SK-N-SH (cell line): Measurements from ENCODE around the gene DCAF8. TPM values are rescaled to one million over a fixed set of nuclear protein-coding genes. Genes with fewer than 3 reads are reported as not detected.

Experiments used
- CTCF ChIA-PET: fragments of 300-600, 350-600 bp; formaldehyde crosslinking; extraction: SDS; loops from one replicate; lab custom pipeline; 2021; lab: Yijun Ruan, JAX
- POLR2A ChIA-PET: fragments of 350-600 bp; sonication (Branson Sonifier 250); formaldehyde crosslinking; extraction: SDS; loops from one replicate; lab custom pipeline; 2020; ENCODE audit warnings: antibody characterized with exemption, inconsistent platforms; lab: Yijun Ruan, JAX
- DNase-seq: peaks from one replicate; pipeline ENCODE4 v3.0.0; 2012
- H2AFZ ChIP-seq: fragments of 200-600 bp; sonication (generic); 2 replicates; pipeline ENCODE4 v1.8.1; 2016; ENCODE audit warnings: antibody characterized with exemption, mild to moderate bottlenecking, low read depth
- H3F3A ChIP-seq: fragments of 200-600 bp; sonication (generic); replicated peaks from 2 replicates; pipeline ENCODE3; 2016; ENCODE audit warnings: antibody characterized with exemption, mild to moderate bottlenecking; ENCODE audit not compliant: insufficient read depth
- H3K27ac ChIP-seq, 2 experiments: fragments of 200-500 bp in 1 of 2; fragments of 200-600 bp in 1 of 2; sonication (Bioruptor generic) in 1 of 2; sonication (generic), shearing (Covaris generic) in 1 of 2; 2 replicates each; pipeline versions ENCODE4 v1.5.1 to v1.6.1; 2014 to 2016; ENCODE audit warnings: low read depth in 2 of 2, inconsistent platforms in 1 of 2, low read length in 1 of 2, mild to moderate bottlenecking in 1 of 2, mixed read lengths in 1 of 2
- H3K27me3 ChIP-seq: fragments of 200-600 bp; sonication (generic), shearing (Covaris generic); 2 replicates; pipeline ENCODE4 v1.6.1; 2016; ENCODE audit warnings: mixed run types; ENCODE audit not compliant: insufficient read depth
- H3K36me3 ChIP-seq, 2 experiments: fragments of 200-500 bp in 1 of 2; fragments of 200-600 bp in 1 of 2; sonication (Bioruptor generic) in 1 of 2; sonication (generic) in 1 of 2; replicated peaks in 1 of 2; 2 replicates each; pipeline versions ENCODE3 to v1.5.1; 2014 to 2016; ENCODE audit warnings: low read length in 1 of 2, mild to moderate bottlenecking in 1 of 2; ENCODE audit not compliant: insufficient read depth in 2 of 2, control insufficient read depth in 1 of 2
- H3K4me1 ChIP-seq, 2 experiments: fragments of 200-500 bp in 1 of 2; fragments of 200-600 bp in 1 of 2; sonication (Bioruptor generic) in 1 of 2; sonication (generic), shearing (Covaris generic) in 1 of 2; 2 replicates each; pipeline versions ENCODE4 v1.5.1 to v1.6.1; 2014 to 2016; ENCODE audit warnings: low read depth in 1 of 2, low read length in 1 of 2, mixed run types in 1 of 2; ENCODE audit not compliant: insufficient read depth in 2 of 2, control insufficient read depth in 1 of 2
- H3K4me2 ChIP-seq: fragments of 200-600 bp; sonication (generic), shearing (Covaris generic); 2 replicates; pipeline ENCODE4 v1.6.1; 2017; ENCODE audit warnings: mixed run types
- H3K4me3 ChIP-seq, 2 experiments: fragments of 200-500 bp in 1 of 2; fragments of 200-600 bp in 1 of 2; sonication (Bioruptor generic) in 1 of 2; sonication (generic), shearing (Covaris generic) in 1 of 2; 2 replicates each; pipeline versions ENCODE4 v1.5.1 to v1.8.1; 2014 to 2016; ENCODE audit warnings: low read depth in 2 of 2, inconsistent platforms in 1 of 2, low read length in 1 of 2, mild to moderate bottlenecking in 1 of 2, mixed read lengths in 1 of 2, moderate library complexity in 1 of 2
- H3K79me2 ChIP-seq: fragments of 200-600 bp; sonication (generic); 2 replicates; pipeline ENCODE4 v1.8.1; 2017; ENCODE audit warnings: mild to moderate bottlenecking; ENCODE audit not compliant: insufficient read depth
- H3K9ac ChIP-seq: fragments of 200-600 bp; sonication (generic); 2 replicates; pipeline ENCODE4 v1.6.1; 2017; ENCODE audit warnings: mixed run types
- H3K9me2 ChIP-seq: fragments of 200-600 bp; sonication (generic); 2 replicates; pipeline ENCODE4 v1.6.1; 2017; ENCODE audit warnings: mixed run types
- H3K9me3 ChIP-seq: fragments of 200-600 bp; sonication (generic); 2 replicates; pipeline ENCODE4 v1.6.1; 2017; ENCODE audit warnings: mixed run types, mild to moderate bottlenecking, moderate library complexity
- H4K20me1 ChIP-seq: fragments of 200-600 bp; sonication (generic); 2 replicates; pipeline ENCODE4 v1.6.1; 2017; ENCODE audit warnings: mild to moderate bottlenecking, mixed run types; ENCODE audit not compliant: insufficient read depth
- CHD2 ChIP-seq: fragments of 150-350 bp; IDR thresholded peaks from 2 replicates; pipeline ENCODE4 v1.6.1; 2018; ENCODE audit warnings: low read length; ENCODE audit not compliant: partially characterized antibody
- CTCF ChIP-seq: fragments of 200-600 bp; sonication (generic); IDR thresholded peaks from 2 replicates; pipeline ENCODE4 v1.6.1; 2017; ENCODE audit warnings: antibody characterized with exemption, mild to moderate bottlenecking, moderate library complexity
- ELF1 ChIP-seq: IDR thresholded peaks from 2 replicates; pipeline ENCODE4 v1.4.0; 2012
- FOXM1 ChIP-seq: IDR thresholded peaks from 2 replicates; pipeline ENCODE4 v1.4.0; 2012; ENCODE audit warnings: low read depth, mild to moderate bottlenecking
- MAX ChIP-seq: IDR thresholded peaks from 2 replicates; pipeline ENCODE4 v1.4.0; 2012; ENCODE audit warnings: low read depth
- MEF2A ChIP-seq: IDR thresholded peaks from 2 replicates; pipeline ENCODE4 v1.4.0; 2012; ENCODE audit warnings: low read depth, borderline replicate concordance
- NRF1 ChIP-seq: IDR thresholded peaks from 2 replicates; pipeline ENCODE4 v1.6.1; 2012; ENCODE audit warnings: low read depth, mild to moderate bottlenecking, low read length
- RCOR1 ChIP-seq: fragments of 150-350 bp; IDR thresholded peaks from 2 replicates; pipeline ENCODE4 v1.6.1; 2017; ENCODE audit warnings: antibody characterized with exemption, low read length
- RFX5 ChIP-seq: IDR thresholded peaks from 2 replicates; pipeline ENCODE4 v1.6.1; 2012; ENCODE audit warnings: mild to moderate bottlenecking, improper control_type of control experiment, low read length
- SIN3A ChIP-seq: IDR thresholded peaks from 2 replicates; pipeline ENCODE4 v1.6.1; 2012; ENCODE audit warnings: low read depth, mild to moderate bottlenecking, low read length, moderate library complexity, borderline replicate concordance
- TAF1 ChIP-seq: IDR thresholded peaks from 2 replicates; pipeline ENCODE4 v1.6.1; 2012; ENCODE audit warnings: low read depth, mild to moderate bottlenecking, low read length, moderate library complexity, borderline replicate concordance
- TEAD4 ChIP-seq: IDR thresholded peaks from 2 replicates; pipeline ENCODE4 v1.4.0; 2012; ENCODE audit warnings: mild to moderate bottlenecking, borderline replicate concordance; ENCODE audit not compliant: insufficient read depth
- USF2 ChIP-seq: fragments of 150-350 bp; IDR thresholded peaks from 2 replicates; pipeline ENCODE4 v1.6.1; 2017; ENCODE audit warnings: antibody characterized with exemption, low read length, low read depth, borderline replicate concordance
- YY1 ChIP-seq: IDR thresholded peaks from 2 replicates; pipeline ENCODE4 v1.4.0; 2012; ENCODE audit warnings: low read depth, mild to moderate bottlenecking
- ZBTB33 ChIP-seq: IDR thresholded peaks from 2 replicates; pipeline ENCODE4 v1.4.0; 2012; ENCODE audit warnings: low read depth, borderline replicate concordance
- WGBS: methylation state at CpG from one replicate; pipeline ENCODE4 v1.1.6; 2017; ENCODE audit warnings: low lambda C conversion rate; 5-methylcytosine and 5-hydroxymethylcytosine counted together
- polyA plus RNA-seq, 3 experiments: library from polyadenylated mRNA; depleted of rRNA; stranded (reverse); fragments of >200 nt; gene quantifications; 2 replicates each; pipeline ENCODE4 v1.2.3, GENCODE V29; 2012
- TF ChIP-seq, protein P1 (sequence below): IDR thresholded peaks from 2 replicates; pipeline ENCODE4; 2012

DCAF8 gene
- polyA plus RNA-seq, 1 of the 3 experiments (the other 2 are of a cell fraction): 108 TPM

- TF ChIP-seq SIN3A (no peak), CTCF (no peak), NRF1 (no peak), USF2 (no peak; the same call in 1 of the 2 replicates), FOXM1 (no peak), RFX5 (no peak), TAF1 (no peak), MEF2A (no peak), ZBTB33 (0 out of 2 replicates have a peak, but pooled peaks have one; percentile 37), RCOR1 (no peak), CHD2 (no peak), YY1 (no peak)
- TF ChIP-seq, protein P1, sequence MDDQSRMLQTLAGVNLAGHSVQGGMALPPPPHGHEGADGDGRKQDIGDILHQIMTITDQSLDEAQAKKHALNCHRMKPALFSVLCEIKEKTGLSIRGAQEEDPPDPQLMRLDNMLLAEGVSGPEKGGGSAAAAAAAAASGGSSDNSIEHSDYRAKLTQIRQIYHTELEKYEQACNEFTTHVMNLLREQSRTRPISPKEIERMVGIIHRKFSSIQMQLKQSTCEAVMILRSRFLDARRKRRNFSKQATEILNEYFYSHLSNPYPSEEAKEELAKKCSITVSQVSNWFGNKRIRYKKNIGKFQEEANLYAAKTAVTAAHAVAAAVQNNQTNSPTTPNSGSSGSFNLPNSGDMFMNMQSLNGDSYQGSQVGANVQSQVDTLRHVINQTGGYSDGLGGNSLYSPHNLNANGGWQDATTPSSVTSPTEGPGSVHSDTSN: peak; percentile 34; the same call in 1 of the 2 replicates
Measured at GRCh38 chr1:160256396-160257046, 5.8 kb downstream of the DCAF8 start (continued).

DNA sequence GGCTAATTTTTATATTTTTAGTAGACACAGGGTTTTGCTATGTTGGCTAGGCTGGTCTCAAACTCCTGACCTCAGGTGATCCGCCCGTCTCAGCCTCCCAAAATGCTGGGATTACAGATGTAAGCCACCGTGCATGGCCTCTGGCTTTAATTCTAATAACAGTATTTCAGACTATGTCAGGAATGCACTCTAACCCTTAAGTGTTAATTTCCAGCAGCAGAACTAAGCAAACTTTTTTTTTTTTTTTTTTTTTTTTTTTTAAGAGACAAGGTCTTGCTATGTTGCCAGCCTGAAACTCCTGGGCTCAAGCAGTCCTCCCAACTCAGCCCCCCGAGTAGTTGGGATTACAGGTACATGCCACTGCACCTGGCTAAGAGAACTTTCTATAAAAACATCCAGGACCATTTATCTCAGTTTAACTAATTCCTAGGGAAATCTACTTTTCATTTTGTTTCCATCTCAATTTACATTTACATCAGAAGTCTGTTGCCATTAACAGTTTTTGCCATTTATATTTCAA lies 6.5 kb downstream of the DCAF8 start:
- no peaks in the 10 kb centered on the region for H3K9me2 ChIP-seq
- H3K9ac ChIP-seq: no peak overlapping the region
- peaks cover 63% of the 10 kb centered on the region for H4K20me1 ChIP-seq
- DNase-seq: no peak
- H3K4me2 ChIP-seq: no peak overlapping the region
- peaks cover 2 to 23% of the 10 kb centered on the region in 2 experiments for H3K36me3 ChIP-seq
- H3K9me3 ChIP-seq: no peaks in the 10 kb centered on the region
- 95% methylated on average over 4 of the region's 4 CpGs for WGBS
- peaks cover 85% of the 10 kb centered on the region for H3K79me2 ChIP-seq
- POLR2A ChIA-PET: no interaction called here
- peak overlapping the region; percentile 41 to 43; a peak in 1 of 4 replicates for H3K27ac ChIP-seq
- no peak for TF ChIP-seq FOXM1
- no peak for TF ChIP-seq TEAD4
- TF ChIP-seq TAF1: no peak
- TF ChIP-seq NRF1: no peak
- TF ChIP-seq RCOR1: no peak
- TF ChIP-seq CTCF: no peak
- TF ChIP-seq MAX: no peak
- TF ChIP-seq ELF1: no peak
- TF ChIP-seq ZBTB33: no peak
- peaks cover 11 to 23% of the 10 kb centered on the region in 2 experiments for H3K4me1 ChIP-seq
- no peak overlapping the region for H2AFZ ChIP-seq
- H3F3A ChIP-seq: peaks cover 35% of the 10 kb centered on the region
- CTCF ChIA-PET: interaction anchor here (1.2 to 26.9 kb wide), 4 partner anchors 11 to 66 kb away, joined by 3 to 293 read pairs (median 8); partner anchors contain the start of gene CASQ1
- no peak overlapping the region for H3K4me3 ChIP-seq
- no peaks in the 10 kb centered on the region for H3K27me3 ChIP-seq
